ENCODE measurements around the gene OR2Z1.
"Not testable (repeated sequence)": the region's sequence is repeated elsewhere in the genome, so short reads cannot be mapped to it uniquely, and the experiment has no call there.

Gene OR2Z1

DNA sequence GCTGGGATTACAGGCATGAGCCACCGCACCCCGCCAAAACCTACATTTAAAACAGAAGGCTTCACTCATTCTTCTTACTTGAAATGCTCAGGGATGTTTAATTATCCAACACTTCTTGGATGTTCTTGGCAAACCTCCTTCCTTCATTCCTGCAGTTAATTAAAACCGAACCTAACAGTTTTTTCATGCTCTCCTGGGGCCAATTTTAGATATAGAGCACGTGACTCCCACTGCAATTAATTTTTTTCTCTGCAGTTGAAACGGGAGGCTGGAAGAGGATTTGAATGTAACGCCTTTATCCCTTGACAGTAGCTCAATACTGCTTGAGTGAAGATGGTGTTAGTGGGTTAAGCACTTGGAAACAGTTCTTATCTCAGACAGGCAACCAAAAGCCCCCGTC lies 18.2 kb upstream of the OR2Z1 start:
- no peak for FAIRE-seq

DNA sequence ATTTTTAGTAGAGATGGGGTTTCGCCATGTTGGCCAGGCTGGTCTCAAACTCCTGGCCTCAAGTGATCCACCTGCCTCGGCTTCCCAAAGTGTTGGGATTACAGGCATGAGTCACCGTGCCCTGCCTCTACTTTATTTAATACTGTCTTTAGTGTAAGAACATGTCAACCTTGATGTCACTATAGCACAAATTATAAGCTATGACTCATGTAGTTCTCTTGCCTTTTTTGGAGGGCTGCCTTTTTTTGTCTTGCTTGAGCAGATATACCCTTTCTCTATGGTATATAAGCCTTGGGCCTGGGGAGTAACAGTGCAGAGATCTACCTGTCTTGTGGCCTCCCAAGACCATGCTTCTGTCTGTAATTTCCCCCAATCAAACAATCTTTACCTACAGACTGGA lies 16.1 kb upstream of the OR2Z1 start:
- not testable (repeated sequence) for FAIRE-seq

DNA sequence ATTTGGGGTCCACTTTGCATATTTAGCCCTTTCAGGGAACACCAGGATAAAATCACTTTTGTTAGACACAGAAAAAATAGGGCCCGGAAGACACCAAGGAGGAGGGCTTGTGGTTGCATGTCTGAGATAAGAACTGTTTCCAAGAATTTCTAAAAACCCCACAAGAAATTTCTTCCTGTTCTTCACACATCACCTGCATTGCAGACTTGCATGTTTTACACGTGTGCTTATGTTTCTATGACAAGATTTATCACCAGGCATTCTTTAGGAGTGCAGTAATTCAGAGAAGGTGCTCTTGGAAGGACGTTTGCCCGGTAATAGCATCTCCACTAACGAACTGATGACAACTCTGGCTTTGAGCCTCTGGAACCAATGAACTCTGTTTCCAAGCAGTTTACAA lies 15.7 kb upstream of the OR2Z1 start:
- FAIRE-seq: no peak

DNA sequence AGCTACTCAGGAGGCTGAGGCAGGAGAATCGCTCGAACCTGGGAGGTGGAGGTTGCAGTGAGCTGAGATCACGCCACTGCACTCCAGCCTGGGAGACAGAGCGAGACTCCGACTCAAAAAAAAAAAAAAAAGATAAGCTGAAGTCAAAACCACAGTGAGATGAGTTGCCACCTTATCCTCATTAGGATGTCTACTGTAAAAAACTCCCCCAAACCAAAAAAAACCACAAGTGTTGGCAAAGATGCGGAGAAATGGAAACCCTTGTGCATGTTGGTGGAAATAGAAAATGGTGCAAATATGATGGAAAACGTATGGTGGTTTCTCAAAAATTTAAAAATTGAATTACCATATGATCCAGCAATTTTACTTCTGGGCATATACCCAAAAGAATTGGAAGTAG lies 11.1 kb upstream of the OR2Z1 start:
- FAIRE-seq: not testable (repeated sequence)

DNA sequence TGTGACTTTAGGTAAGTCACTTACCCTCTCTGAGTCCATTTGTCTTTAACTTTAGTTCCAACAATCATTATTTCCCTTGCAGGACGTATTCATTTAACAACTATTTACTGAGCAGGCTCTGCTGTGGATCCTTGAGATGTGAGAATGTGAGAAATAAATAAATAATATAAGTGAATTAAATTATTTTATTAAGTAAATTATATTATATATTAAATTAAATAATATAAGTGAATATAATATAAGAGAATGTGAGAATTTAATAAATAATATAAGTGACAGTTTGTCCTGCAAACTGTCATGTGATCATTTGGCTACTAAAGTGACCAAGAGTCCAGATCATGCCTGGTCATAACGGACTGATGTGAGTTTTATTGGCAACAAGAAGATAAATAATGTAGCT lies 598 bp downstream of the OR2Z1 start:
- no peak for FAIRE-seq

DNA sequence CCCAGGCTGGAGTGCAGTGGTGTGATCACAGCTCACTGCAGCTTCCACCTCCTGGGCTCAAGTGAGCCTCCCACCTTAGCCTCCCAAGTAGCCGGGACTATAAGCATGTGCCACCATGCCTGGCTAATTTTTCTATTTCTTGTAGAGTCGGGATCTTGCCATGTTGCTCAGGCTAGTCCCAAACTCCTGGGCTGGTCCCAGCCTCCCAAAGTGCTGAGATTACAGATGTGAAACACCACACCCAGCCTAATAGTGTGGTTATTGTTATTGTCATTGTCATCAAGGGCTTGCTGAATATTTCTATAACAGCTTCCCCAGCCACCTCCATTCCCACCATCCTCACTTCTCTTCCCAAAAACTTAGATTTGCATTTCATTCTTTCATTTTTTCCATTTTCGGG lies 2.8 kb downstream of the OR2Z1 start:
- FAIRE-seq: no peak

DNA sequence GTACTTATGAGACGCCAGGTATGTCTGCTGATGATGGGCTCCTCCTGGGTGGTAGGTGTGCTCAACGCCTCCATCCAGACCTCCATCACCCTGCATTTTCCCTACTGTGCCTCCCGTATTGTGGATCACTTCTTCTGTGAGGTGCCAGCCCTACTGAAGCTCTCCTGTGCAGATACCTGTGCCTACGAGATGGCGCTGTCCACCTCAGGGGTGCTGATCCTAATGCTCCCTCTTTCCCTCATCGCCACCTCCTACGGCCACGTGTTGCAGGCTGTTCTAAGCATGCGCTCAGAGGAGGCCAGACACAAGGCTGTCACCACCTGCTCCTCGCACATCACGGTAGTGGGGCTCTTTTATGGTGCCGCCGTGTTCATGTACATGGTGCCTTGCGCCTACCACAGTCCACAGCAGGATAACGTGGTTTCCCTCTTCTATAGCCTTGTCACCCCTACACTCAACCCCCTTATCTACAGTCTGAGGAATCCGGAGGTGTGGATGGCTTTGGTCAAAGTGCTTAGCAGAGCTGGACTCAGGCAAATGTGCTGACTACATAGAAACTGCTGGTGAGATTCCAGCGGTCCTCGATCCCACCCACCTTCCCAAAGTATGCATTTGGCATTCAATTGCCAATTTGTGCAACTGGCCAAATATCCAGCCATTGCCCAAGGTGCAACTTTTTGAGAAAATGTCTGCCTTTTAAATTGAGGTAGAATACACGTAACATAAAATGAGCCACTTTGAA lies 10.2 kb downstream of the OR2Z1 start:
- no peak for FAIRE-seq

DNA sequence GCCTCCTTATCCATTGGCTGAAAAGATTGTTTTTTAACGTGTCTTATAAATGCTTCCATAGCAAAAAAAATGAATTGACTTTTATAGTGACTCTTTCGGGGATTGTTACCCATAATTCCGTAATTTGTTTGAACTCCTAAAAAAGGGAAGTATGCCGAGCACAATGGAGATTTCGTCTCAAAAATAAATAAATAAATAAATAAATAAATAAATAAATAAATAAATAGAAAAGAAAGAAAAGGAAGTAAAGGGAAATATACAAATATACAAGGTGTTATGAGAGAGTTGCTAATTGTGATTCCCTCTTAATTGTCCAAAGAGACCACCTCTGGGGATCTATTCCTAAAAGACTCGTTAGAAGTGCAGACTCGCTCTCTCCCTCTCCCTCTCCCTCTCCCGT lies 16.9 kb downstream of the OR2Z1 start:
- no peak for FAIRE-seq

DNA sequence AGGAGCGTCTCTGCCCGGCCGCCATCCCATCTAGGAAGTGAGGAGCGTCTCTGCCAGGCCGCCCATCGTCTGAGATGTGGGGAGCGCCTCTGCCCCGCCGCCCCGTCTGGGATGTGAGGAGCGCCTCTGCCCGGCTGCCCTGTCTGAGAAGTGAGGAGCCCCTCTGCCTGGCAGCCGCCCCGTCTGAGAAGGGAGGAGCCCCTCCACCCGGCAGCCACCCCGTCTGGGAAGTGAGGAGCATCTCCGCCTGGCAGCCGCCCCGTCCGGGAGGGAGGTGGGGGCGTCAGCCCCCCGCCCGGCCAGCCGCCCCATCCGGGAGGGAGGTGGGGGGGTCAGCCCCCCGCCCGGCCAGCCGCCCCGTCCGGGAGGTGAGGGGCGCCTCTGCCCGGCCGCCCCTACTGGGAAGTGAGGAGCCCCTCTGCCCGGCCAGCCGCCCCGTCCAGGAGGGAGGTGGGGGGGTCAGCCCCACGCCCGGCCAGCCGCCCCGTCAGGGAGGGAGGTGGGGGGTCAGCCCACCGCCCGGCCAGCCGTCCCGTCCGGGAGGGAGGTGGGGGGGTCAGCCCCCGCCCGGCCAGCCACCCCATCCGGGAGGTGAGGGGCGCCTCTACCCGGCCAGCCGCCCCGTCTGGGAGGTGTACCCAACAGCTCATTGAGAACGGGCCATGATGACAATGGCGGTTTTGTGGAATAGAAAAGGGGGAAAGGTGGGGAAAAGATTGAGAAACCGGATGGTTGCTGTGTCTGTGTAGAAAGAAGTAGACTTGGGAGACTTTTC lies 18.0 kb downstream of the OR2Z1 start:
- not testable (repeated sequence) for FAIRE-seq

DNA sequence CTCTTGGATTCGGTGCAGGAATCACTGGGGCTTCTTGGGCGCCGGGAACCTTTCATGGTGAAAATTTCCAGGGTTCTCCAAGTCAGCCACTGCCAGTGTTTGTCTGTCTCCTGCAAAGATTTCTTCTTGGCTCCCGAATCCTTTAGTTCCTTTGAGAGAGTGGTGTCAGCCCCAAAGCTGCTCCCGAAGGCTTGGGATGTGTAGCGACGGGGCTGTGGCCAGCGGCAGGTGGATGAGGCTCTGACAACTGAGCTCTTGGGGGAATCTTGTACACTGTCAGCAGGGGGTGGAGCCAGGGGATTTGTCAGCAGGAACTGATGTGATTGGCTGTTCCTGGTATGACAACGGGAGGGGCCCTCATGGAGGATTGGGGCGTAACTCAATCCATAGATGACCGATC lies 45.8 kb downstream of the OR2Z1 start:
- not testable (repeated sequence) for FAIRE-seq

DNA sequence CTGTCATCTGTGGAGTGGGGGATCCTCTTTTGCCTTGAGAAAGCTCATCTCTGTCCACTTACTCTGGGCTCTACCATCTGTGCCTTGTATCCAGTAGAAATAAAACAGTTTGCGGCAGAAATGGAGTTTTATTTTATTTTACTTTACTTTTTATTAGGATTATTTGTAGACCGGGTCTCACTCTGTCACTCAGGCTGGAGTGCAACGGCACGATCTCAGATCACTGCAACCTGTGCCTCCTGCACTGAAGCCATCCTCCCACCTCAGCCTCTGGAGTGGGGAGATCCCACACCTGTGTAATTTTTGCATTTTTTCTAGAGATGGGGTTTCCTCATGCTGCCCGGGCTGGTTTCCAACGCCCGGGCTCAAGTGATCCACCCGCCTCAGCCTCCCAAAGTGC lies 47.8 kb downstream of the OR2Z1 start:
- not testable (repeated sequence) for FAIRE-seq

DNA sequence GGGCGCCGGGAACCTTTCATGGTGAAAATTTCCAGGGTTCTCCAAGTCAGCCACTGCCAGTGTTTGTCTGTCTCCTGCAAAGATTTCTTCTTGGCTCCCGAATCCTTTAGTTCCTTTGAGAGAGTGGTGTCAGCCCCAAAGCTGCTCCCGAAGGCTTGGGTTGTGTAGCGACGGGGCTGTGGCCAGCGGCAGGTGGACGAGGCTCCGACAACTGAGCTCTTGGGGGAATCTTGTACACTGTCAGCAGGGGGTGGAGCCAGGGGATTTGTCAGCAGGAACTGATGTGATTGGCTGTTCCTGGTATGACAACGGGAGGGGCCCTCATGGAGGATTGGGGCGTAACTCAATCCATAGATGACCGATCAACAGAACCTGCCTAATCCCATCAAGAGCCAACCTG lies 52.2 kb downstream of the OR2Z1 start:
- FAIRE-seq: not testable (repeated sequence)

Data from islet of Langerhans (tissue), 1 donor.